Cardiac fibroblast (primary cell): ENCODE data around the gene LRFN2.

Experiments used
- DNase-seq, 2 donors: peaks; one replicate each; pipeline versions ENCODE4 v3.0.0 to v3.0.0-alpha.2; 2010; ENCODE audit warnings: low read depth in 2 of 2
- H3K4me3 ChIP-seq, 2 donors: replicated peaks in 1 of 2; 1 replicate in 1 of 2; 2 replicates in 1 of 2; pipeline ENCODE4 v1.5.1; 2011; ENCODE audit warnings: low read depth in 2 of 2, low read length in 2 of 2, mild to moderate bottlenecking in 2 of 2, moderate library complexity in 1 of 2
- CTCF ChIP-seq: IDR thresholded peaks from one replicate; pipeline ENCODE4 v1.5.1; 2011; ENCODE audit warnings: low read depth, mild to moderate bottlenecking, low read length, inconsistent platforms

LRFN2 gene

GRCh38 chr6:40626886-40627285, 39.7 kb upstream of the LRFN2 start:
- no peak for DNase-seq
- no peak for TF ChIP-seq CTCF
- H3K4me3 ChIP-seq: no peak overlapping the region

GRCh38 chr6:40623932-40624331, 36.8 kb upstream of the LRFN2 start:
- TF ChIP-seq CTCF: no peak
- no peak overlapping the region for H3K4me3 ChIP-seq

GRCh38 chr6:40623178-40623577, 36.0 kb upstream of the LRFN2 start:
- TF ChIP-seq CTCF: no peak
- no peak for DNase-seq
- H3K4me3 ChIP-seq: no peak overlapping the region

More at GRCh38 chr6:40623932-40624331, 36.8 kb upstream of the LRFN2 start:
- DNase-seq: no peak

- H3K4me3 ChIP-seq: no peak overlapping the region
- TF ChIP-seq CTCF: no peak
- DNase-seq: no peak
These were observed 33.5 kb upstream of the LRFN2 start for GRCh38 chr6:40620574-40621240.

- DNase-seq: no peak
- TF ChIP-seq CTCF: no peak
- no peak overlapping the region for H3K4me3 ChIP-seq
These were observed 27.5 kb upstream of the LRFN2 start for GRCh38 chr6:40614671-40615070.

GRCh38 chr6:40611912-40612311, 24.7 kb upstream of the LRFN2 start:
- no peak for TF ChIP-seq CTCF
- DNase-seq: no peak
- no peak overlapping the region for H3K4me3 ChIP-seq

GRCh38 chr6:40611434-40611833, 24.3 kb upstream of the LRFN2 start:
- no peak for TF ChIP-seq CTCF

More at GRCh38 chr6:40611434-40611833, 24.3 kb upstream of the LRFN2 start:
- no peak for DNase-seq
- no peak overlapping the region for H3K4me3 ChIP-seq
